Cortex of kidney (tissue), 1 donor: Measurements from ENCODE around the gene RNF123.
"Not testable (repeated sequence)": the region's sequence is repeated elsewhere in the genome, so short reads cannot be mapped to it uniquely, and the experiment has no call there.

ENCODE experiments used
- DNase-seq: peaks from one replicate; lab custom pipeline; 2025; lab: John Stamatoyannopoulos, UW

RNF123 gene

DNA sequence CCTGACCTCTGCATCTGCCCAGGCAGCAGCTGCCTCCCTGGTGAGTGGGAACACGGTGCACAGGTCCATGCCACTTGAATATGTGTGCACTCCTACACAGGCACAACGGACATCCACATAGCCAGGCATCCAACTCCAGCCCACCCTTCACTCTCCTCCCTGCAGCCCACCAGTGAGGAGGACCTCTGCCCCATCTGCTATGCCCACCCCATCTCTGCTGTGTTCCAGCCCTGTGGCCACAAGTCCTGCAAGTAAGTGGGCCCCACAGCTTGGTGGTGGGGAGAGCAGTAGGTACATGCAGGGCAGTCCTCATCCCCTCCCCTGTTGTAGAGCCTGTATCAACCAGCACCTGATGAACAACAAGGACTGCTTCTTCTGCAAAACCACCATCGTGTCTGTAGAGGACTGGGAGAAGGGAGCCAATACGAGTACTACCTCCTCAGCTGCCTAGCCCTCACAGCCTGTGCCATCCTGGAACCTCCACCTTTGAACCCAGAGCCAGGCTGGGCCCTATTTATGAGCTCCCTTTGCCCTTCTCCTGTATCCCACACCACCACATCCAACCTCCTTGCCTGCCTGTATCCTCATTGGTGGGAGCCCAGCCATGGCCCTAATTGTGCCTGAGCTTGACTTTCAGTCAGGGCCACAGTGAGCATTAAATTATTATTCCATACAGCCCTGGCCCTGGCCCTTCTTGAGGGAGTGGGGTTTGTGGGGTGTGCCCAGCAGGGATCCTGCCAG lies 31.7 kb downstream of the RNF123 start:
- no peak for DNase-seq

DNA sequence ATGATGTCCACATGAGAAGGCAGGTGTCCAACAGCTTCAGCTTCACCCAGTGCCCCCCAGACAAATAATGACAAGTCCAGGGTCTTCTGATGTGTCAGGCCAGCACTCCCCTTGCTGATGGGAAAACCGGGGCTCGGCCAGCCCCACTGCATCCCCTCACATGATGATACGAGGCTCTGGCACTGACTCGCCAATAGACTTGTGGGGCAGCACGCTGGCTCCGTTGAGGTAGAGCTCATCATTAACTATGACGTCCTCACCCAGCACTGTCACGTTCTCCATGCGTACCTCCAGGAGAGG lies 32.2 kb downstream of the RNF123 start:
- no peak for DNase-seq

DNA sequence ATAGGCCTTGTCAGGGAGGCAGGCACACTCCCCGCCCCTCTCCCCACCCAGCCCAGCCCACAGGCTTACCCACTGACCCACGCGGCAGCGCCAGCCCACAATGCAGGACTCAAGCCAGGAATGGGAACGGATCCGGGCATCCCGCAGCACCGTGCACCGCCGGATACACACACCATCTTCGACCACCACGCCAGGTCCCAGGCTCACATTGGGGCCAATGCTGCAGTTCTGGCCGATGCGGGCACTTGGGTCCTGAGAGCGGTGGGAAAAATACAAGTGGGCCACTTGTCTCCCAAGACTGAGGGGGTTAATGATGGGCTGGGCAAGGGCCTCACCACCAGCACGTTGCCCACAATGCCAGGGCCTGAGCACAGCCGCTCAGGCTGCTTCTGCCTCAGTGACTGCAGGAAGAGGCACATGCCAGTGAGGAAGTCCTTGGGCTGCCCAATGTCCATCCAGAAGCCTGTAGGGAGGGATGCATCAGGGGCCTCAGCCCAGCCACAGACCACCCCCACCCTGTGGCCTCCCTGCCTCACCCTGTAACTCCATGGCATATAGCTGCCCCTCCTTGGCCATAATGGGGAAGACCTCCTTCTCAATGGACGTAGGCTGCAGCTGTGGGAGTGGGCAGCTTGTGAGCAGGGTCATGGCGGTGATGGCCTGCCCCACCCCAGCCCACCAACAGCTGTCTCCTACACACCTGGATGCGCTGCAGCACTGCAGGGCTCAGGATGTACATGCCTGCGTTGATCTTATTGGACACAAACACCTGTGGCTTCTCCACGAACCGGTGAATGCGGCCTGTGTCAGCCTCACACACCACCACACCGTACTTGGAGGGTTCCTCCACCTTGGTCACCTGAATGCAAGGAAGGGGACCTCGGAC lies 32.8 kb downstream of the RNF123 start:
- DNase-seq = no peak

DNA sequence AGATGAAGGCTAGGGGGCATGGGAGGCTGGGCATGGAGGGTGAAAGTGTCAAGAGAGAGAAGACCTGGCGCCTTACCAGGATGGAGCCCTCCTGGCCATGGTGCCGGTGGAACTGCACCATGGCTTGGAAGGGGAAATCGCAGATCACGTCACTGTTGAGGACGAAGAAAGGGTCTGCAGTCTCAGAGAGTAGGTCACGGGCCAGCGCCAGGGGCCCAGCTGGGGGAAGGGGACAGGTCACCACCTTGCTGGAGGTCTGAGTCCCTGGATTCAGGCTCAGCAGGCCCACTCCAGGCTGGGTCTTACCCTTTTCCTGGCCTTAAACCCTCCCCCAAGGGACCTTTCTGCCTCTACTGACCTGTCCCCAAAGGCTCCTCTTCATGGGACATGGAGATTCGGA lies 33.5 kb downstream of the RNF123 start:
- DNase-seq = no peak

DNA sequence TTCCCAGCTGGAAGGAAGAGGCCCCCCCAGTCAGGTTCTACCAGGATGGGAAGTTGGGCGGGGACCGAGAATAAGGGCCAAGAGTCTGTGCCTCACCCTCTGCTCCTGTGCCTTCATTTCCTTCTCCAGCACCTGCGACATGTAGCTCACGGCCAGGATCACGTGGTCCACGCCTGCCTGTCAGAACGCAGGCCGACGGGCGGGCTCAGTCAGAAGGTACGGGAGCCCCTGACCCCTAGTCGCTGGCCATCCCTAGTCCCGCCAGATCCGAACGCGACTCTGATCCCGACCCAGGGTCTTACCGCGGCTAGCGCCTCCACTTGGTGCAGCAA lies 33.9 kb downstream of the RNF123 start:
- no peak for DNase-seq

DNA sequence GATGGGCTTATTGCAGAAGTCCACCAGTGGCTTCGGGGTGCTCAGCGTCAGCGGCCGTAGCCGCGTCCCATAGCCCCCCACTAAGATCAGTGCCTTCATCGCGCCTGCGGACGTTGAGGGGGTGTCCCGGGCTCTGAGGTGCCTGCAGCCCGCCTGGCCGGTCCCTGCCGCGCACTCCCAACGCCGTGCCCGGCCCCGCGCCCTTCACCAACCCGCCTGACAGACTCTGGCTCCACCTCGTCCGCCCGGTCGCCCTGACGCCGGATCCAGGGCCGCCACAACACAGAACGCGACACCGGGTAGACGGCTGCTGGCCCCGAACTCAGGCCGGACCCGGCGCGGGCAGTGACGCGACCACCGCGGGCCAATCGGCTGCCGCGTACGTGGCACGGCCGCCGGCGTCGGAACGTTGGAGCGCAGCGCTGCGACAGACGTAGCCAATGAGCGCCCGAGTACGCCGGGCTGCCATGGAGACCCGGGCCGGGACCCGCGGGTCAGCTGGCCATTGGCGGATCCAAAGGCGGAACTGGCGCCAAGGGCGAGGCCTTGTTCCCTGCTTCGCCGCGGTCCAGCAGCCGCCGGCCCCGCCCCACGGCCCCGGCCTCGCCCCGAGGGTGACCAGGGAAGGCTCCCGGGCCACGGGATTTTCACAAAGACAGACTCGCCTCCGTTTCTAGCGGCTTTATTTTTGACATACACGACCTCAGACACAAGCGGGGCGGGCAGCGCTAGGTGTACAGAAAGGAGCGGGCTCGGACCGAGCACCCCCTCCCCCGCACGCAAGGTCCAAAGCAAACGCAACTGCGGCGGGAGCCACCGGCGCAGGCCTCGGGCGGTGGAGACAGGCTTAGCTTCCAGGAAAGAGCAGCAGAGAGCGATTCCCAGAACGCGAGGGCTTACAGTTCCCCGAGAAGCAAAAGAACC lies 34.5 kb downstream of the RNF123 start, which contains the start of gene GMPPB:
Gene GMPPB, minus strand, starts transcription at position 324 of the 924 bp plus-strand sequence. Its CDS starts 225 bp downstream, at position 99.
- peak; percentile 81 for DNase-seq

DNA sequence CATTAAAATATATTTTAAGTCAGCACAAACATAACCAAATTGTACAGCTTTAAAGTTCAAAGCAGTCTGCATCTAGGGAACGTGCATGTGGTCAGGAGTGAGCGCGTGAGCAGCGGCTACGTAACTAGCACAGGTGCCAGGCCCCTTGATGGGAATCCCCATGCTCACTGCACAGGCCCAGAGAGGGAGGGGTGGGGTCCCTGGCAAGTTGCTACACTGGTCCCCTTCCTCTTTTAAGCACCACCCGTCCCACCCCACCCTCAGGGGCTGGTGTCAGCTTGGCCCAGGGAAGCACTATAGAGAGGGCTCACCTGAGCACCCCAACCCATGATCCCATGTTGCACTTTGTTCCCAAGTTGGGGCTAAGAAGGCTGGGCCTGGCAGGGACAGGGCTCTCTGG lies 35.2 kb downstream of the RNF123 start:
- DNase-seq = no peak

DNA sequence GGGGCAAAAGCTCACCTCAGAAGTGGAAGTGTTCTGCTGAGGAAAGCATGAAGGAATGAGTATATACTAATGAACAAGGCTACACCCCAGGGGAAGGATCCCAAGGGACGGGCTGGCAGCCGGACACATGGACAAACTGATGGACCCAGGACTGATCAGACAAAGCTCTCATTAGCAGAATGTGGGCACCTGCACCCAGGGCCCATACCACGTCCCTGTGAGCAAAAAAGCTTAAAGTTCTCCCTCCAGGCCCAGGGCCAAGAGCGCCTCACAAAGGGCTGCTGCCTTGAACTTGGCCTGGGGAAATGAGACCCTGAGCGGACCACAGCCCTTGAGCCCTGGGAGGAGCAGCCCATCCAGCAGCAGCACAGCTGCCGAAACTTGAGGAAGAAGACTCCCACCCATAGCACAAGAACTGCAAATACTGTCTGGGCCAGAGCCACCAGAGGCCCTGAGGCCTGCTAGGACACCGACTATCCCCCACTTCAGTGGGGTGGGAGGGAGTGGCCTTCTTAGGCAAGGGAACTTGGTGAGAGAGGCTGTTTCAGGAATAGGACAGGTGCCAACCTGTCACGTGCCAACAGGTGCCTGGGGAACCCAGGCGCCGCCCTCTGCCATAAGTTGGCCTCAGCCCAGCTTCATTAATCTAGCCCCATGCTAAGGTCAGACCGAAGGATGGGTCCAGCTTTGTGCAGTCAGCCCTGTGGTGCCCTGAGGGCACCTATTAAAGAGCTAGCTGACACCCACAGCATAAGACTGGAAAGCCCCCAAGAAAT lies 36.7 kb downstream of the RNF123 start:
- DNase-seq = no peak

DNA sequence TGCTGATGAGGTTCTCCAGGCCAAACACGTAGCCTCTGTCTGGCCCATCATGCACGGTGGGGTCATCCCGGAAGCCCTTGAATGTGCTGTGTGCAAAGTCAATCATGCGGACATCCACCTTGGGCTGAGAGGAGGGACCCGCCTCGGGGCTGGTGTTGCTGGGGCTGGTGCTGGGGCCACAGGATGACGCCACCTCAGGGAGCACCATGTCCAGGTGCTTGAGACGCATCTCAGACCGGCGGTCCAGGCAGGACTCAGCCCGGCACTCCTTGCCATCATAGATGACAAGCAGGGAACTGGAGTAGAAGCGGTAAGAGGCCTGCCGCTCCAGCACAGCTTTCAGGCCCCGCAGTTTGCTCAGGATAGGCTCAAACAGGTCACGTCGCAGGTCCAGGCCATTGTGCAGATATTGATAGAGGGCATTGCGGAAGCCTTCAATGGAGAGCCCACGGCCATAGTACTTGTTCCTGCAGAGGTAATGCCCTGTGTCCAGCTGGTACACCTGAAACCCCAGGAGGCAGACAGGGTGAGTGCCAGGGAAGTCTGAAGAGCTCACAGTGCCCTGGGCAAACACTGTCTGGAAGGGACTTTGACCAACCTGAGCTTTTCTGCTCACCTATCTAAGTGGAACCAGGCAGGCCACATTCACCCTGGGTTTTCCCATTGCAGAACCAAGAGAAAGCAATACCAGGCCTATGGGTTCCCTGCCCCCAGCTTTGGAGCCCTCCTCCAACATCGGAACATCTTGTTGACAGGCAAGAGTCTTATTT lies 38.0 kb downstream of the RNF123 start:
- DNase-seq = no peak

DNA sequence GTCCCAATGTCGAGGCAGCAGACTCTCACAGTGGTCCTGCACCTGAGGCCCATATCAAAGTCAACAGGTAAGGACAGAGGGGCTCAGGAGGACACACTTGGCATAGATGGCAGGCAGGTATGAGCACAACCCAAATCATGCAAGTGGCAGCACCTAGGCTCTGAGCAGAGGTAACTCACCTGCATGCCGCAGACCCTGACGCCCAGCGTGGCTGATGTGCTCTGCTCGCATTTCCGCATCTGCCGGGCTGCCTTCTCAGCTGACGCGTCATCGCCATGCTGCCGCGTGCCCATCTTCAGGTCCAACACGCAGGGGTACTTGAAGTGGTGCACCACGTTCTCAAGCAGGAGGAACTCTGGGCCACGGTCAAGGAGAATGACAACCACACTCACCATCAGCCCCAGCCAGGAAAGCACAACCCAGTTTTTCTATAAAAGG lies 38.6 kb downstream of the RNF123 start:
- no peak for DNase-seq

DNA sequence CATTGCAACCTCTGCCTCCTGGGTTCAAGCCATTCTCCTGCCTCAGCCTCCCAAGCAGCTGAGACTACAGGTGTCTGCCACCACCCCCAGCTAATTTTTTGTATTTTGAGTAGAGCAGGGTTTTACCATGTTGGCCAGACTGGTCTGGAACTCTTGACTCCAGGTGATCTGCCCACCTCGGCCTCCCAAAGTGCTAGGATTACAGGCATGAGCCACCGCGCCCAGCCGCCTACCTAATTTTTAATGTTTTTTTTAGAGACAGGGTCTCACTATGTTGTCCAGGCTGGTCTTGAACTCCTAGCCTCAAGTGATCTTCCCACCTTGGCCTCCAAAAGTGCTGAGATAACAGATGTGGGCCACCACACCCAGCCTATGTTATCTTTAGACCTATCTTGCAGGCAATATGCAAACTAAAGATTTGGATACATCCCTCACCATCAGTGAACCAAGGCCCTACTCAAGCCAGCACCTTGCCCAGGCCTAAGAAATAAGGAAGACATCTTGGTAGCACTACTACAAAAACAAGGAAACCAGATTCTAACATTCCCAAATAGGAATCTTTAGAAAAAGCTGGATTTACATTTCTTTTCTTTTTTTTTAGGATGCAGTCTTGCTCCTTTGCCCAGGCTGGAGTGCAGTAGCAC lies 40.7 kb downstream of the RNF123 start:
- DNase-seq = no peak

DNA sequence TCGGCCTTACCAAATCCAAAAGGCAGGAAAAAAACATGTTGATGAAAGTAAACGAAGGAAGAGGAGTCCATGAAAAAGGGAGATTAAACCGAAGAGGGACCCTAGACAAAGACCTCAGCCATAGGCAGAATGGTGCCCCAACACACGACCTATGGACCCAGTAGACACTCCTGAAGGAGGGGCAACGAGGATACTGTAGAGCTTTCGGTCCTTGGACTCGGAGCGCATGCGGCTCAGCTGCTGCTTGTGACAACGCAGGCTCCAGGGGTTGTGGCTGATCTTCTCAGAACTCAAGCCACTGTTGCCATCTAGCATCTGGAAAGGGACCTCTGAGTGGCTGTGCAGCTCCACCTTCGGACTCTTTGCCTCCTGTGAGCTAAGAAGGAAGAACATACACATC lies 43.2 kb downstream of the RNF123 start:
- DNase-seq = no peak

DNA sequence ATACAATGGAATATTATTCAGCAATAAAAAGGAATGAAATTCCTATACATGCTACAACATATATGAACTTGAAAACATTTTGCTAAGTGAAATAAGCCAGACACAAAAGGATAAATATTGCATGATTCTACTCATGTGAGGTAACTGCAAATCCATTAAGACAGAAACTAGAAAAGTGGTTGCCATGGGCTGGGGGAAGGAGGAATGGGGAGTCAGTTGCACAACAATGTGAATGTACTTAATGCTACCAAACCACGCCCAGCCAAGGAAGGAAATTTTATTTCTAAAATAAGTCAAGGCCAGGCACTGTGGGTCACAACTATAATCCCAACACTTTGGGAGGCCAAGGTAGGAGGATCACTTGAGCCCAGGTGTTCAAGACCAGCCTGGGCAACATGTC lies 44.2 kb downstream of the RNF123 start:
- DNase-seq = no peak

DNA sequence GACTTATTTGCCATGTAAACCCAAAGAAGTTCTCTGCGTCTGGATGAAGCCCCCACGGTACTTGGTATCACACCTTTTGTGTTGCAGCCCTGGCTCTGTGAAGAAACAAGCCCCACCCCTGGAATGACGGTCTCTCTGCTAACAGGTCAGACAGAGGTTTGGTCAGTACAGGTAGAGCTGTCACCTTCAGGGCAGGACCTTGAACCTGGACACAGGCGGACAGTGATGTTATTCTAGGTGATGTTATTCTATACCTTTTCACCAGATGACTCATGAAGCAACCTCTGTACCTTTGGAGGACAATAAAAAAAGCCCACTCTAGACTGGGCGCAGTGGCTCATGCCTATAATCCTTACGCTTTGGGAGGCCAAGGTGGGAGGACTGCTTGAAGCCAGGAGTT lies 45.4 kb downstream of the RNF123 start:
- no peak for DNase-seq

DNA sequence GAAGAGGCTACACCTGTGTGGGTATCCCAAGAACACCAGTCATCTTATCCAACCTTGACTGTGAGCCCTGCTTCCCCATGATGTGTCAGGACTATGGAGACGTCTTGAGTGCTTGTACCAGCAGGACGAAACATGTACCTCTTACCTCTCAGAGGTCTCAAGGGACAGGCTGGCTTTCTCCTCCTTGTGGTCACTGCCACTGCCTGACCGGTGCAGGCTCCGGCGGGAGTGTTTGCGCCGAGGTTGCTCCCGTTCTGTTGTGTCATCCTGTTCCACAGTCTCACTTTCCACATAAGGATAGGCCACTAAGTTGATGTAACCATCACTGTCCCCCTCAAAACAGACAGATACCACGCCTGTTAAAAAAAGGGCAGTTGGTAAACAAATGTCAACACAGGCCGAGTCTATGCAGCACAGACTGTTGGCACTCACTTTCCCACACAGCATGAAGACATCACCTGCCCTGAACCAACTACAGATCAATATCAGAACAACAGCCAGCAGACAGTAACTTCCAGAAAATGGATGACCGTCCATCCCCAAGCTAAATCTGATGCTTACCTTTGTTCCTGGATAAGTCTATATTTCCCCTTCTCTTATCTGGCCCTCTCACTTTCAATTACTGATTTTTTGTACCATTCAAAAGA lies 48.8 kb downstream of the RNF123 start:
- DNase-seq = no peak

DNA sequence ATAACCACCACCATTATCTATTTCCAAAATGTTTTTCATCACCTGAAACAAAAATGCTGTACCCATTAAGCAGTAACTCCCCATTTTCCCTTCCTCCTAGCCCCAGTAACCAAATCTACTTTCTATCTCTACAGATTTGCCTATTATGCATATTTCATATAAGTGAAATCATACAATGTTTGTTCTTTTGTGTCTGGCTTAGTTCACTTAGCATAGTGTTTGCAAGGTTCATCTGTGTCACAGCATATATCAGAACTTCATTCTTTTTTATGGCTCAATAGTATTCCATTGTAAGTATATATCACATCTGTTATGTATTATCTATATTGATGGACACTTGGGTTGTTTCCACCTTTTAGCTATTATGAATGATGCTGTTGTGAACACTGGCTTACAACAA lies 51.1 kb downstream of the RNF123 start:
- DNase-seq = no peak

DNA sequence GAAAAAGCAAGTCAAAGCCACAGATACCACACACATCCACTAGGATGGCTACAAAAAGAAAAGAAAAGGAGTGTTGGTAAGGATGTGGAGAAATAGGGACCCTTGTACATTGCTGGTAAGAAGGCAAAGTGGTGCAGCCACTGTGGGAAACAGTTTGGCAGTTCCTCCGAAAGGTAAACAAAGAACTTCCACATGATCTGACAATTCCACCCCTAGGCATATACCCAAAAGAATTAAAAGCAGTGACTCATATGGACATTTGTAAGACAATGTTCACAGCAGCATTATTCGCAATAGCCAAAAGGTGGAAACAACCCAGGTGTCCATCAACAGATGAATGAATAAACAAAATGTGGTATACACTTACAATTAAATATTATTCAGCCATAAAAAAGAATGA lies 56.6 kb downstream of the RNF123 start:
- DNase-seq = no peak

DNA sequence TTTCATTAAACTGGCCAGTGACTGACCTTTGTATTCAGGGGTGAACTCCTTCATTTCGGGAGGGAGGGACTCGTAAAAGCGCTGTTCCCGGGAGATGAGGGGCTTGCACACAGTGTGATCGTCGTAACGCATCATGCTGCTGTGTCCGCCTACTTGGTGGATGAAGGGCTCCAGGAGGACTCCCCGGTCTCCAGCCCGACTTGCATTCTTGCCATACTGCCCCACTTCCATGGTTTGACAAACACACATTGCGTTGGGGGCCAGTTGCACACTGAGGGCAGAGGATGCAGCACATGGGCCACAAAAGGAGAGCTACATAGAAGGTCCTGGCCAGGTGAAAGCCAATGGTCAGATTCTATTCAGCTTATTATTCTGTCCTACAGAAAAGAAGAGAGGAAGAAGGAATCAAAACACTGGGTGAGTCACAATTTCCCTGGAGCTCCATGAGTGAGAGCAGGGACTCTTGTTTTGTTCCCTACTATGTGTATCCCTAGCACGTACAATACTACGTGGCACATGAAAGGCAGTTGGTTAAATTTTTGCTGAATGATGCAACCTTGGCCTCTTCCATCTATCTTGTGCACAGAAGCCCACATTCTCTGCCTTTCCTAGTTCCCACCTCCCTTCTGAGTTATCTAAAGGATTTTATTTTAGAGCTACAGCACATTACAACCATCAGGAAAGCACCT lies 58.6 kb downstream of the RNF123 start:
- DNase-seq = no peak

DNA sequence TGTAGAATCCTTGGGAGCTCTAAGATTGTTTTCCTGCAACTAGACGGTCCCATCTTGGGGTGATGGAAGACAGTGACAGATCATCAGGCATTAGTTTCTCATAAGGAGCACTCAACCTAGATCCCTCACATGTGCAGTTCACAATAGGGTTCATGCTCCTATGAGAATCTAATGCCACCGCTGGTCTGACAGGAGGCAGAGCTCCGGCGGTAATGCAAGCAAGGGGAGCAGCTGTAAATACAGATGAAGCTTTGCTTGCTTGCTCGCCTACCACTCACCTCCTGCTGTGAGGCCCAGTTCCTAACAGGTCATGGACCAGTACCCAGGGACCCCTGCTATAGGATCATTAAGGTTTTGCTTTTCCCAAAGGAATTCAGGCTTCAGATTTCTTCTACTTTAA lies 59.5 kb downstream of the RNF123 start:
- DNase-seq = not testable (repeated sequence)
